ENCODE data around the gene SHMT2.

- no peak for TF ChIP-seq CTCF (IDR thresholded peaks at IDR 0.05; ENCODE audit: extremely low read depth in 1 of 2, insufficient read depth in 1 of 2, low read depth in 1 of 2, low read length in 2 of 2)
- no peak for TF ChIP-seq POLR2A (IDR thresholded peaks at IDR 0.05; ENCODE audit: low read depth, low read length)
These were observed 17.5 kb upstream of the SHMT2 start for GRCh38 chr12:57211791-57212700.
